HCT116 (cell line): ENCODE measurements around the gene NRAP. TPM values are rescaled to one million over a fixed set of nuclear protein-coding genes. Genes with fewer than 3 reads are reported as not detected.

Source experiments
- ATAC-seq: fragments of 200-7000 bp; cut with Tn5 transposase; 2 replicates; pipeline ENCODE4 v1.9.1; 2020; ENCODE audit warnings: mild to moderate bottlenecking, moderate library complexity
- BruUV-seq: library from RNA; stranded (reverse); fragments of 400-500 nt; replicated peaks from 2 replicates; lab custom pipeline; 2021; lab: Mats Ljungman, UMichigan
- CTCF ChIA-PET: fragments of 300-600 bp; sonication (Branson Sonifier 250); formaldehyde crosslinking; loops from one replicate; lab custom pipeline; 2021; ENCODE audit warnings: antibody characterized with exemption; lab: Charles Lee
- POLR2A ChIA-PET: fragments of 300-600, 350-600 bp; sonication (Branson Sonifier 250); formaldehyde crosslinking; loops from one replicate; lab custom pipeline; 2021; ENCODE audit warnings: antibody characterized with exemption; lab: Charles Lee
- RAD21 ChIA-PET, 2 experiments: fragments of 300-600 bp; sonication (Branson Sonifier 250); formaldehyde crosslinking; loops; one replicate each; lab custom pipeline; 2023; ENCODE audit warnings: low total read pairs in 2 of 2; ENCODE audit not compliant: uncharacterized antibody in 2 of 2, unreplicated experiment in 2 of 2, low non-redundant PET in 1 of 2; lab: Charles Lee
- DNase-seq: peaks from one replicate; pipeline ENCODE4 v3.0.0-alpha.2; 2010; ENCODE audit warnings: low read depth, low spot score
- H2AFZ ChIP-seq: fragments of 200-600 bp; shearing (Covaris generic), sonication (generic); 2 replicates; pipeline ENCODE4 v1.6.1; 2017; ENCODE audit warnings: low read depth, mixed run types, mixed read lengths, antibody characterized with exemption, low read length; ENCODE audit not compliant: poor library complexity, severe bottlenecking
- H3K27ac ChIP-seq: 2 replicates; pipeline ENCODE4 v1.5.1; 2012; ENCODE audit warnings: low read depth, low read length
- H3K27me3 ChIP-seq: fragments of 200-600 bp; sonication (generic); 2 replicates; pipeline ENCODE4 v1.6.1; 2016; ENCODE audit warnings: mixed run types, low read length, mixed read lengths; ENCODE audit not compliant: insufficient read depth
- H3K36me3 ChIP-seq, 2 experiments: fragments of 200-500 bp in 1 of 2; fragments of 200-600 bp in 1 of 2; sonication (Bioruptor generic) in 1 of 2; sonication (generic) in 1 of 2; 2 replicates each; pipeline versions ENCODE4 v1.5.1 to v1.6.1; 2014 to 2016; ENCODE audit warnings: low read length in 2 of 2, inconsistent platforms in 1 of 2, mixed read lengths in 1 of 2, mixed run types in 1 of 2; ENCODE audit not compliant: insufficient read depth in 2 of 2, control insufficient read depth in 1 of 2
- H3K4me1 ChIP-seq, 2 experiments: fragments of 200-600 bp in 1 of 2; sonication (generic) in 1 of 2; 2 replicates each; pipeline versions ENCODE4 v1.5.1 to v1.6.1; 2012 to 2017; ENCODE audit warnings: low read length in 2 of 2, inconsistent platforms in 1 of 2, mild to moderate bottlenecking in 1 of 2, mixed read lengths in 1 of 2, mixed run types in 1 of 2, moderate library complexity in 1 of 2; ENCODE audit not compliant: insufficient read depth in 2 of 2, control insufficient read depth in 1 of 2
- H3K4me2 ChIP-seq: fragments of 200-600 bp; sonication (generic); 2 replicates; pipeline ENCODE4 v1.6.1; 2017; ENCODE audit warnings: mixed run types, low read length, mixed read lengths
- H3K4me3 ChIP-seq, 2 experiments: fragments of 200-600 bp in 1 of 2; sonication (generic) in 1 of 2; replicated peaks in 1 of 2; 2 replicates each; pipeline ENCODE4 v1.5.1; 2011 to 2016; ENCODE audit warnings: low read length in 2 of 2, control low read depth in 1 of 2, low read depth in 1 of 2, mild to moderate bottlenecking in 1 of 2, mixed read lengths in 1 of 2, mixed run types in 1 of 2
- H3K79me2 ChIP-seq: fragments of 200-600 bp; sonication (generic); 2 replicates; pipeline ENCODE4 v1.6.1; 2017; ENCODE audit warnings: mild to moderate bottlenecking, mixed run types, low read length, moderate library complexity, mixed read lengths; ENCODE audit not compliant: insufficient read depth
- H3K9ac ChIP-seq: fragments of 200-600 bp; sonication (generic); 2 replicates; pipeline ENCODE4 v1.6.1; 2016; ENCODE audit warnings: low read length, mixed read lengths
- H3K9me2 ChIP-seq: fragments of 200-600 bp; sonication (generic), shearing (Covaris generic); 2 replicates; pipeline ENCODE4 v1.6.1; 2017; ENCODE audit warnings: mixed run types, mild to moderate bottlenecking, moderate library complexity; ENCODE audit not compliant: insufficient read depth
- H3K9me3 ChIP-seq, 2 experiments: fragments of 200-500 bp in 1 of 2; fragments of 200-600 bp in 1 of 2; sonication (Bioruptor generic) in 1 of 2; sonication (generic) in 1 of 2; 2 replicates each; pipeline ENCODE4 v1.6.1; 2014 to 2017; ENCODE audit warnings: low read length in 2 of 2, mixed read lengths in 2 of 2, inconsistent platforms in 1 of 2, low read depth in 1 of 2, mild to moderate bottlenecking in 1 of 2, mixed run types in 1 of 2, moderate library complexity in 1 of 2; ENCODE audit not compliant: control insufficient read depth in 1 of 2, insufficient read depth in 1 of 2
- H4K20me1 ChIP-seq: fragments of 200-600 bp; sonication (generic), shearing (Covaris generic); 2 replicates; pipeline ENCODE4 v1.6.1; 2017; ENCODE audit warnings: mixed run types, mild to moderate bottlenecking, moderate library complexity; ENCODE audit not compliant: insufficient read depth
- CEBPB ChIP-seq: IDR thresholded peaks from 2 replicates; pipeline ENCODE4 v1.6.1; 2012; ENCODE audit warnings: low read depth
- JUND ChIP-seq: IDR thresholded peaks from 2 replicates; pipeline ENCODE4 v1.6.1; 2012
- MAX ChIP-seq: IDR thresholded peaks from 2 replicates; pipeline ENCODE4 v1.6.1; 2012
- RAD21 ChIP-seq: IDR thresholded peaks from 2 replicates; pipeline ENCODE4 v1.6.1; 2012; ENCODE audit warnings: low read depth, mild to moderate bottlenecking
- SP1 ChIP-seq: IDR thresholded peaks from 2 replicates; pipeline ENCODE4 v1.6.1; 2012; ENCODE audit warnings: low read depth
- YY1 ChIP-seq: IDR thresholded peaks from 2 replicates; pipeline ENCODE4 v1.6.1; 2011; ENCODE audit warnings: low read length, low read depth, moderate library complexity, mild to moderate bottlenecking; ENCODE audit not compliant: insufficient replicate concordance; ENCODE audit errors: extremely low read depth
- intact Hi-C: fragments of 100-400 bp; cut with micrococcal nuclease; formaldehyde crosslinking; loops from 2 replicates; pipeline ENCODE4 v1.10.0; 2022
- total RNA-seq: library from RNA; stranded (reverse); gene quantifications from one replicate; pipeline ENCODE4 v1.2.1, GENCODE V29; 2021; ENCODE audit not compliant: unreplicated experiment
- TF ChIP-seq, protein P1 (sequence below): IDR thresholded peaks from 2 replicates; pipeline ENCODE4 v1.6.1; 2011; ENCODE audit warnings: mild to moderate bottlenecking, low read length, moderate library complexity; ENCODE audit not compliant: insufficient replicate concordance; ENCODE audit errors: extremely low read depth

The NRAP gene
- total RNA-seq, 1 experiment from 2014 or later: not detected

DNA sequence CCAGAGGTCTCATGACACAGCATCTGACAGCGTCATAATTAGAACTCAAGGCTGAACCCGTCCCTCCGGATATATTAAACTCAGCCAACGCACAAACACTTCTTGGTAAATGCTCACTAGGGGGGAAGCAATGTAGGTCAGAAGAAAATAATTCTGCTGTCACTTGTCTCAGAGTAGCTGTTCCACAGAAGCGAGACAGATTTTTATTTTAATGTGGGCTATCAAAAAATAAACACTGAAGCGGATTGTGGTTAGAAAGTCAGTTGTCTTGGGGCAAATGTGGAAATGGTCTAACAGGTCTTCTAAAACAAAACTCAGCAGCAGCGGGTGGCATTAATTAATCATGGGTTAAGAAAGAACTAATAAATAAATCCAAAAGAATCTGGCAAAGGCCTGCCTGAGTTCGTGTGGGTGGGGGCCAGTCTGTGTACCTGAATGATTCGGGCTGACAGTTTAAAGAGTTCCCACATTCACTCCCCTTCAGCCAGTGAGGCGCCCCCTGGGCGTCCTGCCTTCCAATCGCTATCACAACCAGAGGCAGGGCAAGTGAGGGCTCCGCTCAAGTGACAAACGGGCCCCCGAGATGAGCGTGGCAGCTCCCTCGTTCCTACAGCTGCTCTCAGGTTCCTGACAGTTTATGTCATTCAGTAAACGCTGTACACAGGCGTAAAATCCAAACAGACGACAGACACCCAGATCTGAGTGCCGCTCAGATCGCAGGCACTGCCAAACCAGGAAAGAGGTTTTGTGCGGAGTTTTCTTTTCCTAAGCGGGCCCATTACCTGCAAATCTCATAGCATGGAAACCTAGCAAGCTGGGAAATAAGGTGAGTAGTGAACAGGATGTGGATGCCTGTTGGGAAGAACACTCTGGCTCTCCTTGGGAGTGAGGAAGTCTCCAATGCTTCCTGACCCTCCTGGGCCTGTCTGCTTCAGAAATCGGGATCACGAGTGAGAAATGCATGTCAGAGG is 52.9 kb downstream of the NRAP start (continued):
- no peak for TF ChIP-seq SP1
- TF ChIP-seq CEBPB: no peak
- TF ChIP-seq, protein P1, sequence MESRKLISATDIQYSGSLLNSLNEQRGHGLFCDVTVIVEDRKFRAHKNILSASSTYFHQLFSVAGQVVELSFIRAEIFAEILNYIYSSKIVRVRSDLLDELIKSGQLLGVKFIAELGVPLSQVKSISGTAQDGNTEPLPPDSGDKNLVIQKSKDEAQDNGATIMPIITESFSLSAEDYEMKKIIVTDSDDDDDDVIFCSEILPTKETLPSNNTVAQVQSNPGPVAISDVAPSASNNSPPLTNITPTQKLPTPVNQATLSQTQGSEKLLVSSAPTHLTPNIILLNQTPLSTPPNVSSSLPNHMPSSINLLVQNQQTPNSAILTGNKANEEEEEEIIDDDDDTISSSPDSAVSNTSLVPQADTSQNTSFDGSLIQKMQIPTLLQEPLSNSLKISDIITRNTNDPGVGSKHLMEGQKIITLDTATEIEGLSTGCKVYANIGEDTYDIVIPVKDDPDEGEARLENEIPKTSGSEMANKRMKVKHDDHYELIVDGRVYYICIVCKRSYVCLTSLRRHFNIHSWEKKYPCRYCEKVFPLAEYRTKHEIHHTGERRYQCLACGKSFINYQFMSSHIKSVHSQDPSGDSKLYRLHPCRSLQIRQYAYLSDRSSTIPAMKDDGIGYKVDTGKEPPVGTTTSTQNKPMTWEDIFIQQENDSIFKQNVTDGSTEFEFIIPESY: no peak
- TF ChIP-seq MAX: no peak

GRCh38 chr10:113609704-113610108 is 54.1 kb downstream of the NRAP start:
- Histone ChIP-seq H3K9me3 (no peaks in the 10 kb centered on the region), H4K20me1 (no peaks in the 10 kb centered on the region), H3K9ac (no peak overlapping the region), H2AFZ (no peak overlapping the region), H3K4me2 (no peak overlapping the region), H3K27me3 (peaks cover 24% of the 10 kb centered on the region), H3K4me3 (no peak overlapping the region), H3K9me2 (no peaks in the 10 kb centered on the region), H3K36me3 (no peaks in the 10 kb centered on the region), H3K79me2 (no peaks in the 10 kb centered on the region), H3K27ac (no peak overlapping the region), H3K4me1 (no peaks in the 10 kb centered on the region)
- DNase-seq: no peak
- no peak for TF ChIP-seq RAD21
- no peak for TF ChIP-seq SP1
- TF ChIP-seq MAX: no peak
- TF ChIP-seq YY1: no peak
- no peak for TF ChIP-seq JUND
- ChIA-PET RAD21 (no interaction called here), CTCF (no interaction called here), POLR2A (no interaction called here)
- intact Hi-C loops: no loop called here
- BruUV-seq: no TSS peak
- ATAC-seq: peak; percentile 30; the same call in 1 of the 2 replicates
